Suppressor macrophage treated with lipopolysaccharide for 1 hour (primary cell): Measurements from ENCODE around the gene SSB.
A peak's percentile ranks its signal among the peaks of the same experiment; 100 is the strongest.
"Not testable (repeated sequence)": the region's sequence is repeated elsewhere in the genome, so short reads cannot be mapped to it uniquely, and the experiment has no call there.

Experiments
- DNase-seq, 3 donors: peaks; one replicate each; pipeline ENCODE4 v3.0.0-alpha.2; 2020 to 2022

SSB gene

DNA sequence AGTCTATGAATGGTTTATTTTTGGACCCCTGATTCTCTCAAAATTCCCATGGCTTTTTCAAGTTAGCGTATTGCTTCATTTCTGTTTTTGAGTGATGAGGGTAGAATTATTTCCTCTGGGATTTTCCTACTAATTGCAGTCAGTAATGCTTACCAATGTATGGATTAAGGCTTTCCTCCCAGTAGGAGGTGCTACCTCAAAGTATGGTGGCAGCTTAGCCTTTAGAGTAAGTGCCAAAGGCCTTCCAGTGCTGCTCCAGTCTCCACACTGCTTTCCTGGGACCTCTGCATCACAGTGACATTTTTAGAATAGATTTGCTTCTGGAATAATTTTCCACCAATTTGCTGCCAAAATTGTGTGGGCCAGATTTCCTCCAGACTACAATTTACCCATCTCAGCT, 16.2 kb upstream of the SSB start:
- DNase-seq, result no peak

DNA sequence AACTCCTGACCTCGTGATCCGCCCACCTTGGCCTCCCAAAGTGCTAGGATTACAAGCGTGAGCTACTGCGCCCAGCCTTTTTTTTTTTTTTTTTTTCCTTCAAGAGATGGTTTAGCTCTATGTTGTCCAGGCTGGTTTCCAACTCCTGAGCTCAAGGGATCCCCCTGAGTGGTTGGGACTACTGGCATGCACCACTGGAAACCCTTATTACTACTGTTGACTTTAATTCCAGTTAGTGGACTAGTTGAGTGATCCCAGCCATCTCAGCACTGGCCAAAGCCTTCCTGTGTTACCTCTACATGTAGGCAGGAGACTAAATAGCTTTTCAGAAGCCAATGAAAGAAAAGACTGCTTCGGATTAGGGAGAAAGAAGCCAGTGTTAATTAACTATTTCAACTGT, 8.1 kb upstream of the SSB start:
- DNase-seq, result no peak

DNA sequence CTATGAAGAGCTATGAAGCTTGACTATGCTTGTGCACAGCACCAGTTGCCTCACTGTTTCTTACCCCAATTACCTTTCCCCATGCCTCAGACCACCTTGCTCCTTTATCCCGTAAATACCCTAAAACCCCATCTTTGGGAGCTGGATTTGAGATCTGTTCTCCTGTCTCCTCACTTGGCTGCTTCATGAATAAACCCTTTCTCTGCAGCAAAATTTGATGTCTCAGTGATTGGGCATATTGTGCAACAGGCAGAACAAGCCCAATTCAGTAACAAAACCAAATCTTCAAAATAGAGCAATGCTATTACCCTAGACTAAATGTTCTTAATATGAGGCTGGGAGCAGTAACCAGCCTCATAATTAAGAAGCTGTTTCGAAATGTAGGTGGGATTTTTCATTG, 3.5 kb upstream of the SSB start:
- DNase-seq, result no peak

DNA sequence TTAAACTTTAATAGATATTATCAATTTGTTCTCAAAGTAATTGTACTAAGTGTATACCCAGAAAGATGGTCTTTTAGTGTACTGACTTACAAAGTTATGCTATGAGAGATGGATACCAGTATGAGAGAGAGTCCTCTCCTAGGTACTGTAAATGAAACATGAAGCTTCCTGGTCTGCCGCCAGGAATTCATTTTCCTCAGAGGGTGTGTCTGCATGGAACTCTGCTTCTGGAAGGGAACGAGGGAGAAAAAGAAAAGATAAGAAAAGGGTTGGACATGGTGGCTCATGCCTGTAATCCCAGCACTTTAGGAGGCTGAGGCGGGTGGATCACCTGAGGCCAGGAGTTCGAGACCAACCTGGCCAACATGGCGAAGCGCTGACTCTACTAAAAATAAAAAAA, 2.2 kb upstream of the SSB start:
- no peak for DNase-seq

- DNase-seq, result no peak
Observed at GRCh38 chr2:169797601-169798000, 1.1 kb upstream of the SSB start.

GRCh38 chr2:169798397-169798717, 314 bp upstream of the SSB start:
- no peak for DNase-seq

- no peak for DNase-seq
Observed at GRCh38 chr2:169803480-169803879, 4.8 kb downstream of the SSB start.

DNA sequence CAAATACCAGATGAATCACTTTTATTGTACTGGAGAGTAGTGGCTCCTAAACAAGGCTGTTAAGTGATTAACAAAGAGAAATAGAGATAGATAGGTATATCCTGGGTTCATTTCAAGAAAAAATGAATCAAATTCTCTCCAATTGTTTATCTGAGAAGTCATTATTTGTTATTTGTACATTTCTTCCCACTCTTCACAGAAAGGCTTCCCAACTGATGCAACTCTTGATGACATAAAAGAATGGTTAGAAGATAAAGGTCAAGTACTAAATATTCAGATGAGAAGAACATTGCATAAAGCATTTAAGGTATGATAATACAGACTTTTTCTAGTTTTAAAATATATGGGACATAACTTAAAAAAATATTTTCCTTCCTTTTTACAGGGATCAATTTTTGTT, 7.9 kb downstream of the SSB start:
- DNase-seq, result peak in 2 of 3 donors; percentile 23 to 35

DNA sequence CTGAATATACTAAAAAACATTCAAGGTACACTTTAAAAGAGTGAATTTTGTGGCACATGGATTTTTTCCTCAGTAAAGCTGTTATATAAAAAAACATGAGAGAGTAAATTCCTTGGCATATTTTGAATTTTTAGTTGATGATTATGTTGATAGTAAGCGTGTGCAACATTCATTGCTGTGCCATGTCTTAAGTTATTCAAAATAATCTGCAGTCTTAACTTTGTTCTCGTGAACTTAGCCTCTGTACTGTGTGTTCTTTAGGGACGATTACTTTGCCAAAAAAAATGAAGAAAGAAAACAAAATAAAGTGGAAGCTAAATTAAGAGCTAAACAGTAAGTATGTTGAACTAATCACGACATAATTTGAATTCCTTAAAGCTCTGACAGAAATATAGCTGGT, 9.6 kb downstream of the SSB start:
- no peak for DNase-seq

- DNase-seq, result no peak
Observed at GRCh38 chr2:169815849-169816248, 17.2 kb downstream of the SSB start.

GRCh38 chr2:169816961-169817360, 18.3 kb downstream of the SSB start:
- DNase-seq, result not testable (repeated sequence)

- not testable (repeated sequence) for DNase-seq
Observed at GRCh38 chr2:169817369-169817768, 18.7 kb downstream of the SSB start.

DNA sequence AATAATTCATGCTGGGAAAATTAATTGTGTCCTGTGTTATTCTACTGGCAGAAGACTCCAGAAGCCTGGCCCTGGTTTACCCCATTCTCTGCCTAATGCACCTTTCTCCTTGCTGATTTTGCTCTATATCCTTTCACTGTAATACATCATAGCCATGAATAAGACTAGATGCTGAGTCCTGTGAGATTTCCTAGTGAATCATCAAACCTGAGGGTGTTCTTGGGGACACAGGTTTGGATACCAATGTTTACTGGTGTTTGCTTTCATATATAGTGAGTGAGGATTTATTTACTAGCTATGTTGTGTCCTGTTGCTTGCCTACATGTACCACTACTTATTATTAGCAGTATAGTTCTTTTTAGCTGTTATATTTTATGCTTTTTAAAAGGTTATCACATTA, 19.6 kb downstream of the SSB start:
- no peak for DNase-seq

- DNase-seq, result no peak
Observed at GRCh38 chr2:169819106-169819505, 20.4 kb downstream of the SSB start.

- not testable (repeated sequence) for DNase-seq
Observed at GRCh38 chr2:169820101-169820500, 21.4 kb downstream of the SSB start.

DNA sequence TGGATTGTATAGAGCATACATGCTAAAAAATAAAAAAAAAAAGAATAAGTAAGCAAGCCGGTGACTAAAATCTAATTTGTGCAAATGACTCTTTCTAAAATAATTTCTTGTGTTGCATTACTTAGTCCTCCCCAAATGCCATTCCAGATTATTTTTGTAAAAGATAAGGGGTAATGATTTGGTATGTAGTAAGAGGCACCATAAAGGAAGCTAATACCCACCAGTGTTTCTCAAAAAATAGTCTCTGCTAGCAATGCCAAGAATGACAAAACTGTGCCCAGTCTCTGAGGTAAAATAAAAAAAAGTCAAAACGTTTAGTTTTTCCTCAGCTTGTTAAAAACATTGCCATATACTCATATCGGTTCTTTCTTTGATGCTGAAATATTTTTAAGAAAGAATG, 23.4 kb downstream of the SSB start:
- no peak for DNase-seq

DNA sequence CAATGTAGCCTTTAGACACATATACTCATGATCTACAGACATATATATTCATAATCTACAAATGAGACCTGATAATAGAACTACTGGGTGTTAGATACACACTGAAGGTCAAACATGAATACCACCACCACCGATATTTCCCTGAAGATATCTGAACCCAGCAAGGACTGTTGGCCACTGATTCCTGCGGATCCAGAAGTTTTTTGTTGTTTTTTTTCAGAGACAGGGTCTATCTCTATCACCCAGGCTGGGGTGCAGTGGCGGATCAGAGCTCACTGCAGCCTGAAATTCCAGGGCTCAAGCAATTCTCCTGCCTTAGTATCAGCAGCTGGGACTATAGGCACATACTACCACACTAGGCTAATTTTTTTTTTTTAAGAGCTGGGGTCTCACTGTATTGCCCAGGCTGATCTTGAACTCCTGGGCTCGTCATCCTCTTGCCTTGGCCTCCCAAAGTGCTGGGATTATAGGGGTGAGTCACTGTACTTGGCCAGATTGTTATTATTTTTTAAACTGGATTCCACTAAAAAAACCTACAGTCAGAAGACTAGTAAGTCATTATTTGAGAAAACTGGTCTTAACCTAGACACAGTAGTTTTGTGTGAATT, 24.2 kb downstream of the SSB start:
- DNase-seq, result no peak

- DNase-seq, result no peak
Observed at GRCh38 chr2:169823996-169824372, 25.3 kb downstream of the SSB start.

DNA sequence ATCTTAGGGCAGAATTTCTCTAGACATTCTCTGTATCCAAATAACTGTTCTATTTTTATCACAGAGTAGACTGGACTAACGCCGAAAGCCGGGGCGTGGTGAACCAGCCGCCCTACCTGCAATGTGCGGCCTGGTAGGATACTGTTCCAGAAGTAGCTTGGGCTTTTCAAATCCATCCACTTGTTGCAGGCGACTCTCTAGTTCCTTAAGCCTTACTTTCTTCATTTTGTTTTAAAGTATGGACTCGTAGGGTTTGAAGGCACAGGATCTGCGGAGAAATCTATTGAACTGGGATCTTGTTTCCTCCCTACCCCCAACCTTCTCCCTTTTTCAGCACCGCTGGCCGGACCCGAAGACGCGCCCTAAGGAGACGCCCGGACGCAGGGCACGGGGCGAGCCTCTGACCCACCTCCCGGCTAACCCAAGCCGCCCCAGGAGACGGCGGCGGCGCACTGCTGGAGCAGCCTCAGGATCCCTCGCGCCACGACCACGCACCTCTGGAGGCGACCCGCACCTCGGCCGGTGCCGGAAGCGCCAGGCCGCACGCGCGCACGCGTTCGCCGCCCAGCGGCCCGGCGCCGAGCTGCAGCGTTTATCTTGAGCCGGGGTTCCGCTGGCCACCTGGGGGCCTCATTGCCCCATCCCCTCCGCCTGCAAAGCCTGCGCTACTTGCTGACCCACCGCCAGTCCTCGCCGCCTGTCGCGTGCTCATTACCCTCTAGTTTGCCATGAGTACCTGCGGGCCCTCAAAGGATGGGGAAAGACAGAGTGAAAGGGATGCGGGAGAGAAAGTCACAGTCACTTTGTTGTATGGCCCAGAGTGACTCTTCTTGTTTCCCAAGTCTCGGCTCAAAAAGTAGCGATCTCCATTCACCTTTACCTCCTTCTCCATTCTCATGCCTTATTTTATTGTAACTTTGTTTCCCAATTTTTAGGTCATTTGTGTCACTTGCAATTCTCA, 26.0 kb downstream of the SSB start, which contains the start of gene METTL5:
METTL5 (minus strand) TSS at position 533 of the 961 bp plus-strand sequence; CDS start at position 225, 308 bp downstream.
- peak; percentile 84 to 93 (median 89) for DNase-seq

DNA sequence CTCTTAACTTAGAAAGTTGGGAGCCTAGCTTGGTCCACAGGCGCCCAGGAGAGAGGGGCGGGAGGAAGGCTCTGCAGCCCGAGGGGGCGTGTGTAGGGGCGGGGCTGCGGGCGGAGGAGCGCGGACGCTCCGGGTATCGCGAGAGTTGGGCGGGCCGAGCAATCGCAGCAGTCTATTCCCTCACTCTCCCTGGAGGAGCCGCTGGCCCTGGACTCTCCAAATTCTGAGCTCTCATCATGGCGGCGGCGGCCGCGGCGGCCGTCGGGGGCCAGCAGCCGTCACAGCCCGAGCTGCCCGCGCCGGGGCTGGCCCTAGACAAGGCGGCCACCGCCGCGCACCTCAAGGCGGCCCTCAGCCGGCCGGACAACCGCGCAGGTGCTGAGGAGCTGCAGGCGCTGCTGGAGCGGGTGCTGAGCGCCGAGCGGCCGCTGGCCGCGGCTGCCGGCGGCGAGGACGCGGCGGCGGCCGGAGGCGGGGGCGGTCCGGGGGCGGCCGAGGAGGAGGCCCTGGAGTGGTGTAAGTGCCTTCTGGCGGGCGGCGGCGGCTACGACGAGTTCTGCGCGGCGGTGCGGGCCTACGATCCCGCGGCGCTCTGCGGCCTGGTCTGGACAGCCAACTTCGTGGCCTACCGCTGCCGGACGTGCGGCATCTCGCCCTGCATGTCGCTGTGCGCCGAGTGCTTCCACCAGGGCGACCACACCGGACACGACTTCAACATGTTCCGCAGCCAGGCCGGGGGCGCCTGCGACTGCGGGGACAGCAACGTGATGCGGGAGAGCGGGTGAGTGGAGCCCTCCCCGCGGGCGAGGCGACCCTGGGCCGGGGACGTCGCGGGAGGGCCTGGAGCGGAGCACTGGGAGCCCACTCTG, 28.8 kb downstream of the SSB start, which contains the start of gene UBR3:
UBR3 (plus strand) TSS at position 183 of the 869 bp plus-strand sequence; CDS start at position 237, 54 bp downstream.
- peak; percentile 94 to 98 (median 97) for DNase-seq

DNA sequence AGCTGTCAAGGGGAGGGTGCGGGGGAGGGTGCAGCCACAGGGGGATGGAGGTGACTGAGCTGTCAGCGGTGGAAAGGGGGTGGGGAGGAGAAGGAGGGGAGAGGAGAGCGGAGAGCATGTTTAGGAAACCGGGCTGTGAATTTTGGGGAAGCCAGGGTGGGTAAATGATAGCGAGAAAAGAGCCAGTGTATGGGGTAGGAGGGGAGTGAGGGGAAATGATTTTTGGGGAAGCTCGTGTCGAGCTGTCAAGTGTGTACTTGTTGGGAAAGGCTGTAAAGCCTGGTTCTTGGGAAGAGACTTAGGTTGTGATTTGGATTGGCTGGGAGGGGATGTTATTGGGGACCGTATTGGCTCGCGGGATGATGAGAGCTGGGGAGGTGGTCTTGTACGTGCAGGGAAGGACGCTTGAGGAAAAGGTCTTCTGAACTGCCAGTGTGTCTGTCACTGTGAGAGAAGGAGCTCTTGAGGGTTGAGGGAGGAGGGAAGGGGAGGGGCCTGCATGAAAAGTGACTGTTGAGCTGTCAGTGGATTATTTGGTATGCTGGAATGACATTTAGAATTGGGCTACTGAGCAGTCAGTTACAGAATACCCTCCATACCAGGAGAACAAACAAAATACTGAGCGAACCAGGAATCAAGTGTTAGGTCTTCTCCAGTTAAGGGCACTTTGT, 29.6 kb downstream of the SSB start:
- DNase-seq, result peak; percentile 47 to 49 (median 49)

DNA sequence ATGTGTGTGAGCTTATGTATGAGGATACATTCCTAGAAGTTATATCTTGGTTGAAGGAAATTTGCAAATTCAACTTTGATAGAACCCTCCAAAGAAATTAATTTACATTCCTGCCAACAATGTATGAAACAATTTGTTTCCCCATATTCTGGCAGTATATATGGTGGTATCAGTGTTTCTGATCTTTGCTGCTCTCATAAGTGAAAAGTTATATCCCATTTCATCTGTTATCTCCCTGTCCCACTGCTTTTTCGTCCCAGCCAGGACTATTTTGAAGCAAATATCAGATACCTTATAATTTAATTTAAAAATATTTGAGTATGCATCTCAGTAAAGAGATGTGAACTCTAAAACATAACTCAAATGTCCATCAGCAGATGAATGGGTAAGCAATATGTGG, 35.7 kb downstream of the SSB start:
- no peak for DNase-seq
